SK-N-SH treated with all-trans-retinoic acid at 6 μM for 48 hours (cell line): ENCODE results near the gene PECR.
A peak's percentile ranks its signal among the peaks of the same experiment; 100 is the strongest.

Experiments used
- ATAC-seq: fragments of 200-7000 bp; cut with Tn5 transposase; 3 replicates; pipeline ENCODE4 v1.9.1; 2020; ENCODE audit warnings: mild to moderate bottlenecking, moderate library complexity
- BACH2 ChIP-seq: fragments of 250-450 bp; sonication (Bioruptor Pico); IDR thresholded peaks from 2 replicates; pipeline ENCODE4 v1.9.0; 2021; ENCODE audit warnings: mild to moderate bottlenecking, borderline replicate concordance
- CREB5 ChIP-seq: fragments of 250-450 bp; sonication (Bioruptor Pico); IDR thresholded peaks from 2 replicates; pipeline ENCODE4 v1.5.1; 2020; ENCODE audit warnings: low read depth, mild to moderate bottlenecking, moderate library complexity
- CSDC2 ChIP-seq: fragments of 250-450 bp; sonication (Bioruptor Pico); IDR thresholded peaks from 2 replicates; pipeline ENCODE4 v1.5.0; 2020; ENCODE audit warnings: mild to moderate bottlenecking, moderate library complexity
- CSRNP3 ChIP-seq: fragments of 250-450 bp; sonication (Bioruptor Pico); IDR thresholded peaks from 2 replicates; pipeline ENCODE4 v1.5.1; 2021; ENCODE audit warnings: mild to moderate bottlenecking, moderate library complexity
- ESRRG ChIP-seq: fragments of 250-450 bp; sonication (Bioruptor Pico); IDR thresholded peaks from 2 replicates; pipeline ENCODE4 v1.6.1; 2021; ENCODE audit warnings: mild to moderate bottlenecking
- GLIS3 ChIP-seq: fragments of 250-450 bp; sonication (Bioruptor Pico); IDR thresholded peaks from 2 replicates; pipeline ENCODE4 v1.5.0; 2020; ENCODE audit warnings: mild to moderate bottlenecking, moderate library complexity
- ISL1 ChIP-seq: fragments of 250-450 bp; sonication (Bioruptor Pico); IDR thresholded peaks from 2 replicates; pipeline ENCODE4 v2.1.2; 2022; ENCODE audit warnings: mild to moderate bottlenecking, moderate library complexity
- OSR1 ChIP-seq: fragments of 250-450 bp; sonication (Bioruptor Pico); IDR thresholded peaks from 2 replicates; pipeline ENCODE4 v1.8.0; 2022; ENCODE audit warnings: moderate library complexity, mild to moderate bottlenecking, inconsistent platforms
- PATZ1 ChIP-seq: fragments of 250-450 bp; sonication (Bioruptor Pico); IDR thresholded peaks from 2 replicates; pipeline ENCODE4 v1.8.0; 2020; ENCODE audit warnings: mild to moderate bottlenecking, moderate library complexity, borderline replicate concordance
- PPARA ChIP-seq: fragments of 250-450 bp; sonication (Bioruptor Pico); IDR thresholded peaks from 2 replicates; pipeline ENCODE4 v1.5.0; 2020; ENCODE audit warnings: mild to moderate bottlenecking, borderline replicate concordance
- RARB ChIP-seq: fragments of 250-450 bp; sonication (Bioruptor Pico); IDR thresholded peaks from 2 replicates; pipeline ENCODE4 v1.8.0; 2021; ENCODE audit warnings: mild to moderate bottlenecking, moderate library complexity
- SNAI2 ChIP-seq: fragments of 250-450 bp; sonication (Bioruptor Pico); IDR thresholded peaks from 2 replicates; pipeline ENCODE4 v1.5.0; 2020; ENCODE audit warnings: mild to moderate bottlenecking, moderate library complexity
- TSHZ2 ChIP-seq: fragments of 250-450 bp; sonication (Bioruptor Pico); IDR thresholded peaks from 2 replicates; pipeline ENCODE4 v1.5.0; 2020; ENCODE audit warnings: mild to moderate bottlenecking, moderate library complexity
- ZC3H10 ChIP-seq: fragments of 250-450 bp; sonication (Bioruptor Pico); IDR thresholded peaks from 2 replicates; pipeline ENCODE4 v1.5.1; 2021; ENCODE audit warnings: mild to moderate bottlenecking, moderate library complexity
- ZFP3 ChIP-seq: fragments of 250-450 bp; sonication (Bioruptor Pico); IDR thresholded peaks from 2 replicates; pipeline ENCODE4 v1.5.0; 2020; ENCODE audit warnings: mild to moderate bottlenecking, moderate library complexity
- ZFP30 ChIP-seq: fragments of 450-650 bp; formaldehyde crosslinking; IDR thresholded peaks from 2 replicates; pipeline ENCODE4 v1.5.0; 2022; ENCODE audit warnings: mild to moderate bottlenecking, moderate library complexity
- ZNF565 ChIP-seq: fragments of 450-650 bp; formaldehyde crosslinking; conservative IDR thresholded peaks from 2 replicates; pipeline ENCODE4 v1.5.0; 2020; ENCODE audit warnings: low read depth, mild to moderate bottlenecking, moderate library complexity
- ZNF70 ChIP-seq: fragments of 450-650 bp; formaldehyde crosslinking; IDR thresholded peaks from 2 replicates; pipeline ENCODE4 v1.5.0; 2020; ENCODE audit warnings: mild to moderate bottlenecking, moderate library complexity
- ZNF8 ChIP-seq: fragments of 450-650 bp; formaldehyde crosslinking; IDR thresholded peaks from 2 replicates; pipeline ENCODE4 v1.5.0; 2020; ENCODE audit warnings: mild to moderate bottlenecking, moderate library complexity

Gene PECR

GRCh38 chr2:216110620-216111019, 29.0 kb upstream of the PECR start (continued):
- no peak for TF ChIP-seq TSHZ2
- TF ChIP-seq ZNF70 (CRISPR knock-in tag), result no peak
- TF ChIP-seq ZFP3 (CRISPR knock-in tag), result no peak
- no peak for TF ChIP-seq OSR1

GRCh38 chr2:216109962-216110614, 28.5 kb upstream of the PECR start:
- TF ChIP-seq TSHZ2 (no peak), ZFP3 (CRISPR knock-in tag) (no peak), ZNF8 (CRISPR knock-in tag) (no peak), PPARA (CRISPR knock-in tag) (no peak), PATZ1 (CRISPR knock-in tag) (no peak), ZFP30 (CRISPR knock-in tag) (no peak), OSR1 (no peak), RARB (CRISPR knock-in tag) (no peak), ZNF565 (CRISPR knock-in tag) (no peak), ZNF70 (CRISPR knock-in tag) (no peak), CSDC2 (CRISPR knock-in tag) (no peak), CREB5 (CRISPR knock-in tag) (no peak), ZC3H10 (CRISPR knock-in tag) (no peak), GLIS3 (CRISPR knock-in tag) (no peak), ISL1 (CRISPR knock-in tag) (no peak), ESRRG (no peak), BACH2 (CRISPR knock-in tag) (no peak), CSRNP3 (CRISPR knock-in tag) (no peak), SNAI2 (no peak)
- TF ChIP-seq, all 23 proteins: peak for 0
- ATAC-seq, result peak; percentile 56
